Ovary (tissue), 3 donors: ENCODE results near the gene VSTM1.
A peak's percentile ranks its signal among the peaks of the same experiment; 100 is the strongest.

ENCODE experiments used
- EP300 ChIP-seq: sonication (generic); formaldehyde crosslinking; IDR thresholded peaks from one replicate; pipeline ENCODE4 v1.6.1; 2017; ENCODE audit warnings: antibody characterized with exemption
- POLR2A ChIP-seq: fragments of 450-650 bp; IDR thresholded peaks from one replicate; pipeline ENCODE4 v1.6.1; 2017; ENCODE audit warnings: antibody characterized with exemption, mild to moderate bottlenecking, moderate library complexity
- TF ChIP-seq, protein P1 (sequence below), 3 donors: fragments of 450-650 bp in 2 of 3; fragments of 200-600 bp in 1 of 3; IDR thresholded peaks; one replicate each; pipeline versions ENCODE4 v1.5.1 to v1.8.0; 2016 to 2022; ENCODE audit warnings: antibody characterized with exemption in 3 of 3, mild to moderate bottlenecking in 1 of 3
- donor health status: DM: no; HTN: no; CAD: no.

- TF ChIP-seq POLR2A (peak; percentile 49), EP300 (no peak)
- TF ChIP-seq, protein P1, sequence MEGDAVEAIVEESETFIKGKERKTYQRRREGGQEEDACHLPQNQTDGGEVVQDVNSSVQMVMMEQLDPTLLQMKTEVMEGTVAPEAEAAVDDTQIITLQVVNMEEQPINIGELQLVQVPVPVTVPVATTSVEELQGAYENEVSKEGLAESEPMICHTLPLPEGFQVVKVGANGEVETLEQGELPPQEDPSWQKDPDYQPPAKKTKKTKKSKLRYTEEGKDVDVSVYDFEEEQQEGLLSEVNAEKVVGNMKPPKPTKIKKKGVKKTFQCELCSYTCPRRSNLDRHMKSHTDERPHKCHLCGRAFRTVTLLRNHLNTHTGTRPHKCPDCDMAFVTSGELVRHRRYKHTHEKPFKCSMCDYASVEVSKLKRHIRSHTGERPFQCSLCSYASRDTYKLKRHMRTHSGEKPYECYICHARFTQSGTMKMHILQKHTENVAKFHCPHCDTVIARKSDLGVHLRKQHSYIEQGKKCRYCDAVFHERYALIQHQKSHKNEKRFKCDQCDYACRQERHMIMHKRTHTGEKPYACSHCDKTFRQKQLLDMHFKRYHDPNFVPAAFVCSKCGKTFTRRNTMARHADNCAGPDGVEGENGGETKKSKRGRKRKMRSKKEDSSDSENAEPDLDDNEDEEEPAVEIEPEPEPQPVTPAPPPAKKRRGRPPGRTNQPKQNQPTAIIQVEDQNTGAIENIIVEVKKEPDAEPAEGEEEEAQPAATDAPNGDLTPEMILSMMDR (IDR thresholded peaks at IDR 0.05) = no peak
These were observed 38.9 kb upstream of the VSTM1 start, which contains the start of gene NDUFA3 for GRCh38 chr19:54102421-54103169.
